H1 (cell line): ENCODE measurements around the gene PCNX3. TPM values are rescaled to one million over a fixed set of nuclear protein-coding genes. Genes with fewer than 3 reads are reported as not detected.

Experiments
- CTCF ChIA-PET: fragments of 300-600 bp; sonication (Branson Sonifier 250); formaldehyde crosslinking; loops from one replicate; lab custom pipeline; 2021; ENCODE audit not compliant: partially characterized antibody; lab: Charles Lee
- POLR2A ChIA-PET: fragments of 300-600 bp; sonication (Branson Sonifier 250); formaldehyde crosslinking; loops from one replicate; lab custom pipeline; 2021; ENCODE audit warnings: inconsistent platforms; ENCODE audit not compliant: partially characterized antibody; lab: Charles Lee
- DNase-seq, 2 experiments: peaks; one replicate each; pipeline versions ENCODE4 v3.0.0 to v3.0.0-alpha.2; 2010 to 2022; ENCODE audit warnings: low spot score in 2 of 2, low read depth in 1 of 2, mixed read lengths in 1 of 2
- FAIRE-seq: peaks from 2 replicates; lab custom pipeline; 2011; peaks lifted over from hg19 to GRCh38; lab: Jason Lieb, UNC
- H2AFZ ChIP-seq: 2 replicates; pipeline ENCODE4 v1.8.1; 2012; ENCODE audit warnings: low read length, inconsistent platforms
- H2AK5ac ChIP-seq: 2 replicates; pipeline ENCODE4 v1.6.1; 2013; ENCODE audit warnings: low read depth, low read length
- H2BK120ac ChIP-seq: replicated peaks from 2 replicates; pipeline ENCODE3; 2013; ENCODE audit warnings: low read depth, low read length, inconsistent platforms
- H2BK12ac ChIP-seq: 2 replicates; pipeline ENCODE4 v1.6.1; 2013; ENCODE audit warnings: low read depth, low read length
- H2BK15ac ChIP-seq: 2 replicates; pipeline ENCODE4 v1.6.1; 2013; ENCODE audit warnings: low read length
- H2BK20ac ChIP-seq: 2 replicates; pipeline ENCODE4 v1.6.1; 2013; ENCODE audit warnings: low read length
- H2BK5ac ChIP-seq: 2 replicates; pipeline ENCODE4 v1.6.1; 2013; ENCODE audit warnings: low read depth, low read length
- H3K14ac ChIP-seq: 2 replicates; pipeline ENCODE4 v1.6.1; 2013; ENCODE audit warnings: inconsistent platforms; ENCODE audit not compliant: insufficient read length
- H3K18ac ChIP-seq: 2 replicates; pipeline ENCODE4 v1.6.1; 2013; ENCODE audit warnings: low read length; ENCODE audit errors: extremely low read depth
- H3K23ac ChIP-seq: 2 replicates; pipeline ENCODE4 v1.6.1; 2013; ENCODE audit warnings: inconsistent platforms; ENCODE audit not compliant: insufficient read length
- H3K23me2 ChIP-seq: 2 replicates; pipeline ENCODE4 v1.6.1; 2013; ENCODE audit warnings: low read depth, low read length
- H3K27ac ChIP-seq: 2 replicates; pipeline ENCODE4 v1.6.1; 2011; ENCODE audit warnings: low read depth, low read length, inconsistent platforms
- H3K27me3 ChIP-seq, 4 experiments: replicated peaks in 1 of 4; 1 replicate in 1 of 4; 2 replicates in 3 of 4; pipeline versions ENCODE4 v1.6.1 to v1.8.1; 2011 to 2013; ENCODE audit warnings: low read length in 3 of 4, mild to moderate bottlenecking in 3 of 4, inconsistent platforms in 2 of 4, mixed read lengths in 2 of 4, moderate library complexity in 1 of 4; ENCODE audit not compliant: control insufficient read depth in 3 of 4, insufficient read depth in 3 of 4; ENCODE audit errors: extremely low read depth in 1 of 4
- H3K36me3 ChIP-seq, 4 experiments: 2 replicates each; pipeline versions ENCODE4 v1.6.1 to v1.8.1; 2011 to 2013; ENCODE audit warnings: mild to moderate bottlenecking in 4 of 4, low read length in 3 of 4, moderate library complexity in 2 of 4, control low read depth in 1 of 4, inconsistent platforms in 1 of 4; ENCODE audit not compliant: insufficient read depth in 4 of 4, control insufficient read depth in 2 of 4
- H3K4ac ChIP-seq: replicated peaks from 2 replicates; pipeline ENCODE3; 2013; ENCODE audit warnings: low read length, low read depth, mixed read lengths, inconsistent platforms; ENCODE audit not compliant: insufficient read length
- H3K4me1 ChIP-seq, 4 experiments: replicated peaks in 1 of 4; 1 replicate in 1 of 4; 2 replicates in 3 of 4; pipeline versions ENCODE4 v1.6.1 to v1.8.1; 2011 to 2013; ENCODE audit warnings: low read length in 3 of 4, inconsistent platforms in 2 of 4, mixed read lengths in 1 of 4; ENCODE audit not compliant: insufficient read depth in 4 of 4, control insufficient read depth in 3 of 4
- H3K4me2 ChIP-seq, 2 experiments: 2 replicates each; pipeline versions ENCODE4 v1.6.1 to v1.8.1; 2011 to 2013; ENCODE audit warnings: low read depth in 2 of 2, low read length in 2 of 2, control low read depth in 1 of 2, inconsistent platforms in 1 of 2, mild to moderate bottlenecking in 1 of 2; ENCODE audit not compliant: insufficient read depth in 1 of 2
- H3K4me3 ChIP-seq, 4 experiments: fragments of 200-600, 300-600 bp in 1 of 4; sonication (generic), shearing (Covaris generic), sonication (Bioruptor Twin) in 1 of 4; 2 replicates each; pipeline versions ENCODE4 v1.5.1 to v1.8.1; 2011 to 2016; ENCODE audit warnings: low read length in 4 of 4, low read depth in 3 of 4, control low read depth in 2 of 4, inconsistent platforms in 2 of 4, mild to moderate bottlenecking in 2 of 4, mixed read lengths in 1 of 4, moderate library complexity in 1 of 4; ENCODE audit not compliant: insufficient read depth in 2 of 4; ENCODE audit errors: extremely low read depth in 1 of 4
- H3K56ac ChIP-seq: replicated peaks from 2 replicates; pipeline ENCODE3; 2013; ENCODE audit warnings: low read depth, mild to moderate bottlenecking, mixed read lengths, low read length, inconsistent platforms; ENCODE audit not compliant: insufficient read length
- H3K79me1 ChIP-seq: 2 replicates; pipeline ENCODE4 v1.6.1; 2013; ENCODE audit warnings: low read depth, low read length, control low read depth
- H3K79me2 ChIP-seq, 2 experiments: 2 replicates each; pipeline versions ENCODE4 v1.6.1 to v1.8.1; 2012 to 2013; ENCODE audit warnings: low read length in 2 of 2, mild to moderate bottlenecking in 2 of 2, inconsistent platforms in 1 of 2; ENCODE audit not compliant: insufficient read depth in 2 of 2, control insufficient read depth in 1 of 2
- H3K9ac ChIP-seq, 4 experiments: replicated peaks in 1 of 4; 1 replicate in 1 of 4; 2 replicates in 3 of 4; pipeline versions ENCODE4 v1.6.1 to v1.8.1; 2011 to 2013; ENCODE audit warnings: low read depth in 3 of 4, low read length in 3 of 4, control low read depth in 2 of 4, mild to moderate bottlenecking in 2 of 4, moderate library complexity in 2 of 4, inconsistent platforms in 1 of 4; ENCODE audit errors: extremely low read depth in 1 of 4
- H3K9me3 ChIP-seq, 2 experiments: 2 replicates each; pipeline versions ENCODE4 v1.6.1 to v1.8.1; 2012 to 2013; ENCODE audit warnings: mild to moderate bottlenecking in 2 of 2, moderate library complexity in 2 of 2, control low read depth in 1 of 2, inconsistent platforms in 1 of 2, low read depth in 1 of 2, low read length in 1 of 2, mixed read lengths in 1 of 2; ENCODE audit not compliant: insufficient read depth in 2 of 2
- H4K20me1 ChIP-seq, 2 experiments: replicated peaks in 1 of 2; 2 replicates each; pipeline versions ENCODE3 to v1.8.1; 2011 to 2013; ENCODE audit warnings: inconsistent platforms in 2 of 2, low read length in 2 of 2, mild to moderate bottlenecking in 1 of 2; ENCODE audit not compliant: insufficient read depth in 2 of 2, control insufficient read depth in 1 of 2
- H4K5ac ChIP-seq: 2 replicates; pipeline ENCODE4 v1.6.1; 2013; ENCODE audit warnings: low read length, low read depth, mixed read lengths, inconsistent platforms; ENCODE audit not compliant: insufficient read length
- H4K8ac ChIP-seq: 2 replicates; pipeline ENCODE4 v1.8.0; 2013; ENCODE audit warnings: mild to moderate bottlenecking, moderate library complexity, low read length, inconsistent platforms; ENCODE audit not compliant: insufficient read depth; ENCODE audit errors: extremely low read depth
- H4K91ac ChIP-seq: replicated peaks from 2 replicates; pipeline ENCODE3; 2013; ENCODE audit warnings: low read length, mixed read lengths, inconsistent platforms; ENCODE audit not compliant: insufficient read length
- ATF2 ChIP-seq: IDR thresholded peaks from 2 replicates; pipeline ENCODE4 v1.6.1; 2012; ENCODE audit warnings: low read length, inconsistent platforms
- CBX5 ChIP-seq: fragments of 300-800, 300-1000 bp; sonication (generic); IDR thresholded peaks from 2 replicates; pipeline ENCODE4 v1.7.1; 2016; ENCODE audit warnings: antibody characterized with exemption, low read length, low read depth
- EGR1 ChIP-seq: IDR thresholded peaks from 2 replicates; pipeline ENCODE4 v1.6.1; 2011; ENCODE audit warnings: low read depth, low read length, borderline replicate concordance
- NRF1 ChIP-seq: IDR thresholded peaks from 2 replicates; pipeline ENCODE4 v1.6.1; 2011; ENCODE audit warnings: mild to moderate bottlenecking, low read depth, low read length, improper control_type of control experiment
- SIN3A ChIP-seq, 2 experiments: IDR thresholded peaks in 1 of 2; conservative IDR thresholded peaks in 1 of 2; 2 replicates each; pipeline ENCODE4 v1.6.1; 2011 to 2012; ENCODE audit warnings: low read length in 2 of 2, improper control_type of control experiment in 1 of 2, low read depth in 1 of 2, mild to moderate bottlenecking in 1 of 2
- YY1 ChIP-seq: IDR thresholded peaks from 2 replicates; pipeline ENCODE4 v1.6.1; 2011; ENCODE audit warnings: low read depth, mild to moderate bottlenecking, low read length
- WGBS, 2 experiments: shearing (Covaris generic) in 1 of 2; methylation state at CpG; one replicate each; pipeline versions ENCODE4 v1.1.6 to v1.1.7; 2013 to 2015; ENCODE audit warnings: low lambda C conversion rate in 2 of 2, mixed read lengths in 2 of 2, inconsistent platforms in 1 of 2, low coverage in 1 of 2, missing lambda C conversion rate in 1 of 2; ENCODE audit not compliant: insufficient replicate concordance in 2 of 2, insufficient coverage in 1 of 2, insufficient read length in 1 of 2; ENCODE audit errors: extremely low coverage in 1 of 2, missing lambda C conversion rate in 1 of 2; 5-methylcytosine and 5-hydroxymethylcytosine counted together
- long read RNA-seq, 2 experiments: library from RNA in 1 of 2; library from capped mRNA in 1 of 2; stranded (forward); transcript quantifications; one replicate each; pipeline ENCODE4 v2.0.0, GENCODE V29; 2021; ENCODE audit warnings: inconsistent platforms in 1 of 2
- polyA minus RNA-seq, 3 experiments: library from RNA; depleted of rRNA, polyadenylated mRNA; stranded (reverse); fragments of >200 nt; gene quantifications; 1 replicate in 2 of 3; 2 replicates in 1 of 3; pipeline ENCODE4 v1.2.3, GENCODE V29; 2011
- polyA plus RNA-seq, 7 experiments: library from polyadenylated mRNA; depleted of rRNA in 3 of 7; stranded (reverse) in 5 of 7; unstranded in 2 of 7; fragments of >200 nt in 5 of 7; fragments of 200-250 nt in 2 of 7; gene quantifications; 1 replicate in 5 of 7; 2 replicates in 1 of 7; 4 replicates in 1 of 7; pipeline versions ENCODE4 v1.2.1 to v1.2.3, GENCODE V29; 2011 to 2013; ENCODE audit warnings: missing spikeins in 2 of 7, mixed read lengths in 2 of 7
- total RNA-seq: library from RNA; stranded (reverse); fragmentation: NEBNext Ultra II Directional; extraction: Animal tissue kit (Norgen Biotek cat#: 25700); gene quantifications from 2 replicates; pipeline ENCODE4 v1.2.1, GENCODE V29; 2021

The PCNX3 gene
- total RNA-seq (38.8 and 39.4 TPM in 2 replicates), polyA plus RNA-seq (2011; rRNA removed) (27.2 and 45.1 TPM in 2 replicates), polyA minus RNA-seq (2011; rRNA and poly(A)+ RNA removed) (26.2 and 30.5 TPM in 2 replicates)
- 17.7 TPM for polyA plus RNA-seq (2011; cell fraction: cytosol; rRNA removed)
- 108 TPM for polyA plus RNA-seq (2011; cell fraction: nucleus; rRNA removed)
- polyA plus RNA-seq (2012, experiment 1 of 2) = 19.0 to 39.6 TPM (median 33.1 TPM) in 4 replicates
- 28.8 TPM for polyA plus RNA-seq (2012, experiment 2 of 2)
- polyA plus RNA-seq (2013, experiment 1 of 2) = 26.5 TPM
- polyA plus RNA-seq (2013, experiment 2 of 2) = 26.0 TPM
- polyA minus RNA-seq (2011; cell fraction: cytosol; rRNA and poly(A)+ RNA removed) = 34.0 TPM
- 46.0 TPM for polyA minus RNA-seq (2011; cell fraction: nucleus; rRNA and poly(A)+ RNA removed)
- long read RNA-seq, experiment 1, partial matches to known transcripts = 13 of 19 reads
- long read RNA-seq, experiment 1, other reads (novel, unspliced or antisense) = 6 of 19 reads
- long read RNA-seq, experiment 2 = 0 reads

- Histone ChIP-seq H3K27me3 (no peaks in the 10 kb centered on the region), H2BK5ac (peak within 1 kb of the TSS; percentile 86), H3K4me3 (peak within 1 kb of the TSS; percentile 63 to 88 (median 86)), H2BK20ac (no peak within 1 kb of the TSS), H3K56ac (peak within 1 kb of the TSS; percentile 92), H2AK5ac (no peak within 1 kb of the TSS; the same call in 1 of the 2 replicates), H3K9me3 (no peaks in the 10 kb centered on the region), H3K4me2 (peak within 1 kb of the TSS; percentile 87 to 98), H2BK120ac (no peak within 1 kb of the TSS), H3K9ac (peak within 1 kb of the TSS; percentile 70 to 86 (median 77)), H4K8ac (peak within 1 kb of the TSS; percentile 68), H4K5ac (peak within 1 kb of the TSS; percentile 45), H4K91ac (peak within 1 kb of the TSS; percentile 59), H3K79me1 (peaks cover 33% of the 10 kb centered on the region), H4K20me1 (peaks cover 8 to 31% of the 10 kb centered on the region in 2 experiments), H2BK12ac (no peak within 1 kb of the TSS), H3K27ac (peak within 1 kb of the TSS; percentile 43; the same call in 1 of the 2 replicates), H2AFZ (no peak within 1 kb of the TSS), H3K4ac (peak within 1 kb of the TSS; percentile 64), H3K36me3 (peaks cover 3 to 26% (median 17%) of the 10 kb centered on the region in 4 experiments; a peak in 6 of 8 replicates), H3K14ac (no peak within 1 kb of the TSS), H2BK15ac (peak within 1 kb of the TSS; percentile 16; the same call in 1 of the 2 replicates), H3K23me2 (peaks cover 16% of the 10 kb centered on the region), H3K79me2 (peaks cover 11 to 27% of the 10 kb centered on the region in 2 experiments), H3K4me1 (peaks cover 0 to 21% (median 11%) of the 10 kb centered on the region in 4 experiments; a peak in 5 of 7 replicates), H3K18ac (peak within 1 kb of the TSS; percentile 88; the same call in 1 of the 2 replicates), H3K23ac (no peak within 1 kb of the TSS)
- FAIRE-seq (peak; percentile 99), DNase-seq (peak; percentile 98 to 100)
- WGBS, 2 experiments = 1% methylated on average over 53 of the region's 55 CpGs; no CpG with 5 or more reads in 1 of the 2 experiments
- ChIA-PET CTCF (interaction anchor here (0.7 to 3.8 kb wide), 12 partner anchors 11 to 245 kb away, joined by 3 to 30 read pairs (median 3); partner anchors contain the start of genes MUS81 and SIPA1), POLR2A (interaction anchor here (0.6 to 4.4 kb wide), 21 partner anchors 8 to 243 kb away, joined by 3 to 41 read pairs (median 4); partner anchors contain the start of genes KCNK7, MALAT1, RELA and SIPA1)
- peak; percentile 84 to 88 for TF ChIP-seq SIN3A (conservative IDR thresholded peaks at IDR 0.05 in 1 of 2, IDR thresholded peaks at IDR 0.05 in 1 of 2; ENCODE audit: low read depth in 1 of 2, low read length in 2 of 2)
- TF ChIP-seq YY1 = peak; percentile 52; the same call in 1 of the 2 replicates
- peak; percentile 79; the same call in 1 of the 2 replicates for TF ChIP-seq EGR1
- TF ChIP-seq ATF2 = no peak; the same call in 1 of the 2 replicates
- peak; percentile 91 for TF ChIP-seq NRF1
- no peak for TF ChIP-seq CBX5
These were observed at the start of gene PCNX3 for GRCh38 chr11:65615229-65615949. Gene PCNX3, plus strand, starts transcription at chr11:65615776. Its CDS starts 536 bp downstream, at chr11:65616312.
